K562 (cell line): Measurements from ENCODE around the gene GRB2. TPM values are rescaled to one million over a fixed set of nuclear protein-coding genes. Genes with fewer than 3 reads are reported as not detected.

Source experiments
- ATF7 ChIP-seq: fragments of 450-650 bp; IDR thresholded peaks from 2 replicates; pipeline ENCODE4 v1.7.1; 2014; ENCODE audit warnings: mild to moderate bottlenecking, moderate library complexity
- JUN ChIP-seq, 2 experiments: sonication (generic) in 1 of 2; formaldehyde crosslinking in 1 of 2; IDR thresholded peaks; 2 replicates each; pipeline versions ENCODE4 v1.6.1 to v1.8.0; 2012 to 2022; ENCODE audit warnings: borderline replicate concordance in 2 of 2, mild to moderate bottlenecking in 2 of 2, improper control_type of control experiment in 1 of 2, low read depth in 1 of 2, low read length in 1 of 2, missing genetic modification reagents in 1 of 2
- THRAP3 ChIP-seq: fragments of 450-650 bp; IDR thresholded peaks from 2 replicates; pipeline ENCODE4 v1.6.1; 2016; ENCODE audit warnings: mild to moderate bottlenecking, inconsistent platforms, borderline replicate concordance
- ZNF24 ChIP-seq: fragments of 450-650 bp; IDR thresholded peaks from 2 replicates; pipeline ENCODE4 v1.6.1; 2016
- polyA plus RNA-seq, 8 experiments: library from polyadenylated mRNA; depleted of rRNA in 4 of 8; stranded (reverse) in 5 of 8; unstranded in 3 of 8; fragments of >200 nt; fragmentation: Nextera tagmentation in 2 of 8; fragmentation: Illumina TruSeq in 1 of 8; extraction: Ambion mirVana in 2 of 8; extraction: Trizol in 1 of 8; gene quantifications; 2 replicates each; pipeline versions ENCODE4 v1.2.1 to v1.2.3, GENCODE V29; 2011 to 2014; ENCODE audit warnings: inconsistent platforms in 1 of 8, missing spikeins in 1 of 8
- total RNA-seq, 7 experiments: library from RNA; depleted of rRNA in 6 of 7; stranded (reverse); fragments of >200 nt in 6 of 7; fragmentation: Illumina TruSeq in 2 of 7; extraction: Trizol in 2 of 7; gene quantifications; 2 replicates each; pipeline versions ENCODE4 v1.2.1 to v1.2.3, GENCODE V29; 2011 to 2021; ENCODE audit warnings: low replicate concordance in 1 of 7
- TF ChIP-seq, protein P1 (sequence below): fragments of 250-450 bp; sonication (Bioruptor Pico); IDR thresholded peaks from 2 replicates; pipeline ENCODE4 v1.4.0; 2020
- TF ChIP-seq, protein P2 (sequence below): sonication (generic); formaldehyde crosslinking; IDR thresholded peaks from 2 replicates; pipeline ENCODE4 v1.8.0; 2022; ENCODE audit warnings: mild to moderate bottlenecking, missing genetic modification reagents, borderline replicate concordance
- TF ChIP-seq, protein P3 (sequence below), 2 experiments: fragments of 200-800 bp in 1 of 2; sonication (Bioruptor generic) in 1 of 2; sonication (generic) in 1 of 2; formaldehyde crosslinking in 1 of 2; IDR thresholded peaks in 1 of 2; conservative IDR thresholded peaks in 1 of 2; 2 replicates each; pipeline versions ENCODE4 v1.5.0 to v1.6.1; 2016 to 2020; ENCODE audit warnings: missing compliant biosample characterization in 1 of 2, missing genetic modification characterization in 1 of 2, missing genetic modification reagents in 1 of 2
- TF ChIP-seq, protein P4 (sequence below), 2 experiments: IDR thresholded peaks in 1 of 2; conservative IDR thresholded peaks in 1 of 2; 2 replicates each; pipeline ENCODE4 v1.6.1; 2016; ENCODE audit warnings: low read depth in 2 of 2, mild to moderate bottlenecking in 1 of 2, missing compliant biosample characterization in 1 of 2, missing genetic modification characterization in 1 of 2, moderate library complexity in 1 of 2

Gene GRB2
- total and polyA plus RNA-seq, 9 of the 15 experiments (the other 6 are each of a cell fraction or from before 2014, with no cell fraction given): 57.2 to 136 (median 84.8) TPM

DNA sequence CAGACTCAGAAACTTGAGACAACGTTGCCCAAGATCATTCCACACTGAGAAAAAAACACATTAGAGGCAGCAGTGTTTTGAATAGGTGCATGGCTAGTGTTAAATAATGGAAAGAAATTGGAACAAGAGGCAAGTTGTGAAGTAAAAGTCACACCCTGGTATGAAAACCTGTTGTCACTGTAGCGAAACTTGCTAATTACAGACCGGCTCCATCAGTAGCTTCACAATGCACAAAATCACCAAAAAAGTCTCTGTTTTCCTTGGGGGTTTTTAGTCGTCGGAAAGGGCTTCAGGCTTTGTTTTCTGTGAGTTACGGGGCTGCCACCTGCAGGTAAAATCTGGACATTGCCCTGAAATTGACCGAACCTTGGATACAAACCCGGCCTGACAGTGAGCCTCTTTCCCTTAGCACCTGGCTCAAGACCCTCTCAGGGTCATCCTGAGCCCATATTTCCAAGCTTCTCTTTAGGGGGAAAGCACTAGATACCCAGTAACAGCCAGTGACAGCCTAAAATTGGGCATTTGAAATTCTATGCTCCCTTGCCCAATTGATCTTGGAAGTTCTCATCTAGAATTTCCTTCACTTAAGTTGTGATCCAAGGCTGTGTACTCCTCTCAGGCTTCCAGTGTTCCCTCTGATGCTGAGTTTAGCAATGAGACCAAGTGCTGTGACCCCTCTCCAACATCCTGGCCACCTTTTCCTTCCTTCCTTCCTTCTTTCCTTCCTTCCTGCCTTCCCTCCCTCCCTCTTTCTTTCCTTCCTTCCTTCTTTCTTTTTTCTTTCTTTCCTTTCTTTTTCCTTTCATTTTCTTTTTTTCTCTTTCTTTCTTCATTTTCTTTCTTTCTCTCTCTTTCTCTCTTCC, 7.2 kb upstream of the GRB2 start (continued):
- TF ChIP-seq, protein P1, sequence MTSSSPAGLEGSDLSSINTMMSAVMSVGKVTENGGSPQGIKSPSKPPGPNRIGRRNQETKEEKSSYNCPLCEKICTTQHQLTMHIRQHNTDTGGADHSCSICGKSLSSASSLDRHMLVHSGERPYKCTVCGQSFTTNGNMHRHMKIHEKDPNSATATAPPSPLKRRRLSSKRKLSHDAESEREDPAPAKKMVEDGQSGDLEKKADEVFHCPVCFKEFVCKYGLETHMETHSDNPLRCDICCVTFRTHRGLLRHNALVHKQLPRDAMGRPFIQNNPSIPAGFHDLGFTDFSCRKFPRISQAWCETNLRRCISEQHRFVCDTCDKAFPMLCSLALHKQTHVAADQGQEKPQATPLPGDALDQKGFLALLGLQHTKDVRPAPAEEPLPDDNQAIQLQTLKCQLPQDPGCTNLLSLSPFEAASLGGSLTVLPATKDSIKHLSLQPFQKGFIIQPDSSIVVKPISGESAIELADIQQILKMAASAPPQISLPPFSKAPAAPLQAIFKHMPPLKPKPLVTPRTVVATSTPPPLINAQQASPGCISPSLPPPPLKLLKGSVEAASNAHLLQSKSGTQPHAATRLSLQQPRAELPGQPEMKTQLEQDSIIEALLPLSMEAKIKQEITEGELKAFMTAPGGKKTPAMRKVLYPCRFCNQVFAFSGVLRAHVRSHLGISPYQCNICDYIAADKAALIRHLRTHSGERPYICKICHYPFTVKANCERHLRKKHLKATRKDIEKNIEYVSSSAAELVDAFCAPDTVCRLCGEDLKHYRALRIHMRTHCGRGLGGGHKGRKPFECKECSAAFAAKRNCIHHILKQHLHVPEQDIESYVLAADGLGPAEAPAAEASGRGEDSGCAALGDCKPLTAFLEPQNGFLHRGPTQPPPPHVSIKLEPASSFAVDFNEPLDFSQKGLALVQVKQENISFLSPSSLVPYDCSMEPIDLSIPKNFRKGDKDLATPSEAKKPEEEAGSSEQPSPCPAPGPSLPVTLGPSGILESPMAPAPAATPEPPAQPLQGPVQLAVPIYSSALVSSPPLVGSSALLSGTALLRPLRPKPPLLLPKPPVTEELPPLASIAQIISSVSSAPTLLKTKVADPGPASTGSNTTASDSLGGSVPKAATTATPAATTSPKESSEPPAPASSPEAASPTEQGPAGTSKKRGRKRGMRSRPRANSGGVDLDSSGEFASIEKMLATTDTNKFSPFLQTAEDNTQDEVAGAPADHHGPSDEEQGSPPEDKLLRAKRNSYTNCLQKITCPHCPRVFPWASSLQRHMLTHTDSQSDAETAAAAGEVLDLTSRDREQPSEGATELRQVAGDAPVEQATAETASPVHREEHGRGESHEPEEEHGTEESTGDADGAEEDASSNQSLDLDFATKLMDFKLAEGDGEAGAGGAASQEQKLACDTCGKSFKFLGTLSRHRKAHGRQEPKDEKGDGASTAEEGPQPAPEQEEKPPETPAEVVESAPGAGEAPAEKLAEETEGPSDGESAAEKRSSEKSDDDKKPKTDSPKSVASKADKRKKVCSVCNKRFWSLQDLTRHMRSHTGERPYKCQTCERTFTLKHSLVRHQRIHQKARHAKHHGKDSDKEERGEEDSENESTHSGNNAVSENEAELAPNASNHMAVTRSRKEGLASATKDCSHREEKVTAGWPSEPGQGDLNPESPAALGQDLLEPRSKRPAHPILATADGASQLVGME (CRISPR knock-in tag): no peak
- TF ChIP-seq ATF7 (peak; percentile 26; the same call in 1 of the 2 replicates), ZNF24 (peak; percentile 58; the same call in 1 of the 2 replicates), JUN (IDR thresholded peaks at IDR 0.05; ENCODE audit: borderline replicate concordance, low read depth, low read length) (0 out of 2 replicates have a peak, but pooled peaks have one; percentile 17), JUN (CRISPR knock-in tag; IDR thresholded peaks at IDR 0.05; ENCODE audit: borderline replicate concordance) (no peak), THRAP3 (0 out of 2 replicates have a peak, but pooled peaks have one; percentile 36)
- TF ChIP-seq, protein P2, sequence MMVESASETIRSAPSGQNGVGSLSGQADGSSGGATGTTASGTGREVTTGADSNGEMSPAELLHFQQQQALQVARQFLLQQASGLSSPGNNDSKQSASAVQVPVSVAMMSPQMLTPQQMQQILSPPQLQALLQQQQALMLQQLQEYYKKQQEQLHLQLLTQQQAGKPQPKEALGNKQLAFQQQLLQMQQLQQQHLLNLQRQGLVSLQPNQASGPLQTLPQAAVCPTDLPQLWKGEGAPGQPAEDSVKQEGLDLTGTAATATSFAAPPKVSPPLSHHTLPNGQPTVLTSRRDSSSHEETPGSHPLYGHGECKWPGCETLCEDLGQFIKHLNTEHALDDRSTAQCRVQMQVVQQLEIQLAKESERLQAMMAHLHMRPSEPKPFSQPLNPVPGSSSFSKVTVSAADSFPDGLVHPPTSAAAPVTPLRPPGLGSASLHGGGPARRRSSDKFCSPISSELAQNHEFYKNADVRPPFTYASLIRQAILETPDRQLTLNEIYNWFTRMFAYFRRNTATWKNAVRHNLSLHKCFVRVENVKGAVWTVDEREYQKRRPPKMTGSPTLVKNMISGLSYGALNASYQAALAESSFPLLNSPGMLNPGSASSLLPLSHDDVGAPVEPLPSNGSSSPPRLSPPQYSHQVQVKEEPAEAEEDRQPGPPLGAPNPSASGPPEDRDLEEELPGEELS: no peak
- TF ChIP-seq, protein P3, sequence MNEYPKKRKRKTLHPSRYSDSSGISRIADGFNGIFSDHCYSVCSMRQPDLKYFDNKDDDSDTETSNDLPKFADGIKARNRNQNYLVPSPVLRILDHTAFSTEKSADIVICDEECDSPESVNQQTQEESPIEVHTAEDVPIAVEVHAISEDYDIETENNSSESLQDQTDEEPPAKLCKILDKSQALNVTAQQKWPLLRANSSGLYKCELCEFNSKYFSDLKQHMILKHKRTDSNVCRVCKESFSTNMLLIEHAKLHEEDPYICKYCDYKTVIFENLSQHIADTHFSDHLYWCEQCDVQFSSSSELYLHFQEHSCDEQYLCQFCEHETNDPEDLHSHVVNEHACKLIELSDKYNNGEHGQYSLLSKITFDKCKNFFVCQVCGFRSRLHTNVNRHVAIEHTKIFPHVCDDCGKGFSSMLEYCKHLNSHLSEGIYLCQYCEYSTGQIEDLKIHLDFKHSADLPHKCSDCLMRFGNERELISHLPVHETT (CRISPR knock-in tag; conservative IDR thresholded peaks at IDR 0.05 in 1 of 2, IDR thresholded peaks at IDR 0.05 in 1 of 2): no peak
- TF ChIP-seq, protein P4, sequence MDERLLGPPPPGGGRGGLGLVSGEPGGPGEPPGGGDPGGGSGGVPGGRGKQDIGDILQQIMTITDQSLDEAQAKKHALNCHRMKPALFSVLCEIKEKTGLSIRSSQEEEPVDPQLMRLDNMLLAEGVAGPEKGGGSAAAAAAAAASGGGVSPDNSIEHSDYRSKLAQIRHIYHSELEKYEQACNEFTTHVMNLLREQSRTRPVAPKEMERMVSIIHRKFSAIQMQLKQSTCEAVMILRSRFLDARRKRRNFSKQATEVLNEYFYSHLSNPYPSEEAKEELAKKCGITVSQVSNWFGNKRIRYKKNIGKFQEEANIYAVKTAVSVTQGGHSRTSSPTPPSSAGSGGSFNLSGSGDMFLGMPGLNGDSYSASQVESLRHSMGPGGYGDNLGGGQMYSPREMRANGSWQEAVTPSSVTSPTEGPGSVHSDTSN (CRISPR knock-in tag; IDR thresholded peaks at IDR 0.05; ENCODE audit: low read depth): no peak
- TF ChIP-seq, protein P4 (tag; conservative IDR thresholded peaks at IDR 0.05; ENCODE audit: low read depth): no peak
